Kidney (tissue), 14 donors: ENCODE measurements around the gene ARMC10. TPM values are rescaled to one million over a fixed set of nuclear protein-coding genes. Genes with fewer than 3 reads are reported as not detected.
A peak's percentile ranks its signal among the peaks of the same experiment; 100 is the strongest.

ENCODE experiments used
- DNase-seq, 5 donors: peaks; one replicate each; pipeline ENCODE4 v3.0.0-alpha.2; 2013 to 2020
- FAIRE-seq: peaks from 2 replicates; lab custom pipeline; 2012; peaks lifted over from hg19 to GRCh38; lab: Jason Lieb, UNC
- H3K27ac ChIP-seq, 2 donors: one replicate each; pipeline ENCODE4 v1.7.0; 2013; ENCODE audit warnings: low read depth in 2 of 2, low read length in 2 of 2, inconsistent platforms in 1 of 2
- H3K27me3 ChIP-seq: one replicate; pipeline ENCODE4 v1.7.1; 2013; ENCODE audit warnings: low read length, inconsistent platforms; ENCODE audit not compliant: control insufficient read depth, insufficient read depth
- H3K36me3 ChIP-seq, 3 donors: one replicate each; pipeline versions ENCODE4 v1.7.0 to v1.7.1; 2013; ENCODE audit warnings: low read length in 3 of 3, control low read depth in 1 of 3, inconsistent platforms in 1 of 3; ENCODE audit not compliant: insufficient read depth in 3 of 3, control insufficient read depth in 2 of 3
- H3K4me1 ChIP-seq, 3 donors: one replicate each; pipeline versions ENCODE4 v1.7.0 to v1.7.1; 2013; ENCODE audit warnings: low read length in 3 of 3, inconsistent platforms in 1 of 3, low read depth in 1 of 3; ENCODE audit not compliant: control insufficient read depth in 2 of 3, insufficient read depth in 2 of 3
- H3K4me3 ChIP-seq, 3 donors: one replicate each; pipeline versions ENCODE4 v1.7.0 to v1.8.1; 2013; ENCODE audit warnings: low read length in 3 of 3, control low read depth in 1 of 3, inconsistent platforms in 1 of 3
- H3K9ac ChIP-seq, 3 donors: one replicate each; pipeline versions ENCODE4 v1.7.0 to v1.7.1; 2013; ENCODE audit warnings: low read length in 3 of 3, control low read depth in 1 of 3, inconsistent platforms in 1 of 3
- H3K9me3 ChIP-seq, 3 donors: one replicate each; pipeline versions ENCODE4 v1.7.0 to v1.7.1; 2013; ENCODE audit warnings: low read length in 3 of 3, control low read depth in 1 of 3, inconsistent platforms in 1 of 3; ENCODE audit not compliant: control insufficient read depth in 2 of 3, insufficient read depth in 1 of 3
- CTCF ChIP-seq: IDR thresholded peaks from 3 replicates; pipeline ENCODE4 v1.5.1; 2012; ENCODE audit warnings: mild to moderate bottlenecking, moderate library complexity, borderline replicate concordance; ENCODE audit not compliant: insufficient read depth; ENCODE audit errors: extremely low read depth
- intact Hi-C: fragments of 100-400 bp; cut with DNase I; formaldehyde crosslinking; loops from one replicate; pipeline ENCODE4 v1.11.1; 2022
- polyA plus RNA-seq: library from polyadenylated mRNA; stranded (reverse); fragments of 350-450 nt; fragmentation: Illumina TruSeq; extraction: RNeasy Lipid Tissue Mini Kit (QIAGEN cat#74804); gene quantifications from one replicate; pipeline ENCODE4 v1.2.3, GENCODE V29; 2014; ENCODE audit warnings: low read depth, low replicate concordance; ENCODE audit not compliant: insufficient read depth
- total RNA-seq: library from RNA; stranded (reverse); fragmentation: NEBNext Ultra II Directional; extraction: Animal tissue kit (Norgen Biotek cat#: 25700); gene quantifications from one replicate; pipeline ENCODE4 v1.2.1, GENCODE V29; 2021
- donor health status: control.
- donor health status: control.
- donor health status: control.
- donor health status: control.
- donor health status: control.
- donor health status: DM: yes; HTN: yes; CAD: no.
- donor health status: Normal renal cell carcinoma (clear cell type).

ARMC10 gene
- total and polyA plus RNA-seq, 2 donors from 2014 or later: 31.5 to 40.7 TPM

GRCh38 chr7:103068414-103069403 is 6.2 kb upstream of the ARMC10 start:
- no peak overlapping the region for H3K4me3 ChIP-seq
- H3K27ac ChIP-seq: no peak overlapping the region
- H3K9ac ChIP-seq: no peak overlapping the region
- no peaks in the 10 kb centered on the region for H3K27me3 ChIP-seq
- DNase-seq: no peak
- intact Hi-C loops: no loop called here
- H3K4me1 ChIP-seq: peaks cover 0 to under 1% (median 0%) of the 10 kb centered on the region in 3 donors
- TF ChIP-seq CTCF: no peak
- H3K36me3 ChIP-seq: no peaks in the 10 kb centered on the region
- H3K9me3 ChIP-seq: no peaks in the 10 kb centered on the region
- no peak for FAIRE-seq

GRCh38 chr7:103071000-103071399 is 3.9 kb upstream of the ARMC10 start:
- intact Hi-C loops: no loop called here
- DNase-seq: no peak
- FAIRE-seq: no peak
- H3K4me1 ChIP-seq: peaks cover 0 to 4% (median 0%) of the 10 kb centered on the region in 3 donors
- no peak for TF ChIP-seq CTCF
- H3K27ac ChIP-seq: no peak overlapping the region
- H3K9me3 ChIP-seq: no peaks in the 10 kb centered on the region
- H3K27me3 ChIP-seq: no peaks in the 10 kb centered on the region
- no peaks in the 10 kb centered on the region for H3K36me3 ChIP-seq
- H3K9ac ChIP-seq: no peak overlapping the region
- no peak overlapping the region for H3K4me3 ChIP-seq

- intact Hi-C loops: no loop called here
- H3K4me1 ChIP-seq: peaks cover 0 to 4% (median 0%) of the 10 kb centered on the region in 3 donors
- peak overlapping the region; percentile 66 to 89 (median 72) for H3K9ac ChIP-seq
- no peaks in the 10 kb centered on the region for H3K27me3 ChIP-seq
- no peaks in the 10 kb centered on the region for H3K36me3 ChIP-seq
- TF ChIP-seq CTCF: no peak
- no peak for FAIRE-seq
- no peaks in the 10 kb centered on the region for H3K9me3 ChIP-seq
- peak overlapping the region; percentile 89 to 96 (median 93) for H3K4me3 ChIP-seq
- peak overlapping the region; percentile 89 to 90 for H3K27ac ChIP-seq
- peak in 1 of 5 donors; percentile 29 for DNase-seq
Observed at GRCh38 chr7:103073989-103074518, 886 bp upstream of the ARMC10 start.
